LoVo (cell line): ENCODE results near the gene TAF11L5.
"Not testable (repeated sequence)": the region's sequence is repeated elsewhere in the genome, so short reads cannot be mapped to it uniquely, and the experiment has no call there.

Source experiments
- DNase-seq: peaks from one replicate; pipeline ENCODE4 v3.0.0-alpha.2; 2016; ENCODE audit warnings: low spot score

The TAF11L5 gene

DNA sequence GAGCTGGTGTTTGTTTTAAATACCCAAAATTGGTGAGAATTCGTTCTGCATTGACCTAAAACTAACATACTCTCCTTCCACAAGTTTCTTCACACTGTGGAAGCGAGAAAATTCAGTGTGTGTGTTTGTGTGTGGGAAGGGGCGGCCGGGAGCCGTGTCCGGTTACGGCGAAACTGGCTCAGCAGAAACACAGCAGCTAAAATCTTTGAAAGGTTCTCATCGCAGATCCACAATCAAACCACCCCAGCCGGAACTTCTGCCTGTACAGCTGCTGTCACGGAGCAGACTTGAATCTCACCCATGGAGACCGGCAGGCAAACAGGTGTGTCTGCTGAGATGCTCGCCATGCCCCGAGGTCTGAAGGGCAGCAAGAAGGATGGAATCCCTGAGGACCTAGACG, at the start of gene TAF11L5:
Gene TAF11L5, plus strand, starts transcription at position 301 of the 400 bp plus-strand sequence.
- not testable (repeated sequence) for DNase-seq

DNA sequence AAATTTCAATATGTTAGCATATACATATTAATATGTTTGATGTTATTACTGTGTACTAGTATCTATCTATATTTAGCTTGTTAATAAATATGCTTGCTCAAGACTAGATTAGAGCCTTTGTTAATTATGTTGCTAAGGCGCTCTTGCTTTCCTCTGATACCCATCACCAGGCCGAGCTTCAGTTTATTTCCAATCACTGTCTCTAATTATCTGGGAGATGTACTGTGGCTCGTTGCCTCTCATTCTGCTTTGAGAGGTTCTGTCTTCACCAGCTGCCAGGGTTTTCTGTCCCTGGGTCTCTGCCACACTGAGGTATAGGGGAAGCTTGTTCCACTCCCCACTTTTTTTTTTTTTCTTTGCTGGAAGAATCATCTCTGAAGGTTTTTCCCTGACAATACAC, 48.0 kb upstream of the TAF11L5 start:
- no peak for DNase-seq

DNA sequence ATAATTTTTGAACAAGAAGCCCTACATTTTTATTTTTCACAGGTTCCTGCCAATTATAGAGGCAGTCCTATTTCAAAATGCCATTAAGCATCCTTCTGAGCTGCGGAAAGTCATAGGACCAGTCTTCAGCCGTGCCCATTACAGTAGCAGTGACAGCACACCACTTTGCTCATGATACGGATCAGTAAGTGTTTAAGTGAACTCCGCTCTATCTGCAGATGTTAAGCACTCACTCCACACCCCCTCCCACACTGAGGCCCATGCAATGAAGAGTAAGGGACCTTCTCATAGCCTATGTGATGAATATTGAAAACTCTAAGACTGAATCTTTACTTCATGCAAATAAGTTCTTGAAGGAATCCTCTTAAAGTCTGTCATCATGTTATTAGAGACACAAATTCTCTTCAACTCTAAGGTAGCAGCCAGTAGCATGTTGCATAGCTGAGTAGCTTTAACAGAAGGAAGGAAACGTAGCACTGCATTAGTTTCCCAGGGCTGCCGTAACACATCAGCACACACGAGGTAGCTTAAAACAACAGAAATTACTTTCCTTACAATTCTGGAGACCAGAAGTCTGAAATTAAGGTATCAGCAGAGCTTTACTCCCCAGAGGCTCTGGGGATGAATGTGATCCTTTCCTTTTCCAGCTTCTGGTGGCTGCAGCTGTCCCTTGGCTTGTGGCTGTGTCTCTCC, 47.3 kb upstream of the TAF11L5 start:
- no peak for DNase-seq

DNA sequence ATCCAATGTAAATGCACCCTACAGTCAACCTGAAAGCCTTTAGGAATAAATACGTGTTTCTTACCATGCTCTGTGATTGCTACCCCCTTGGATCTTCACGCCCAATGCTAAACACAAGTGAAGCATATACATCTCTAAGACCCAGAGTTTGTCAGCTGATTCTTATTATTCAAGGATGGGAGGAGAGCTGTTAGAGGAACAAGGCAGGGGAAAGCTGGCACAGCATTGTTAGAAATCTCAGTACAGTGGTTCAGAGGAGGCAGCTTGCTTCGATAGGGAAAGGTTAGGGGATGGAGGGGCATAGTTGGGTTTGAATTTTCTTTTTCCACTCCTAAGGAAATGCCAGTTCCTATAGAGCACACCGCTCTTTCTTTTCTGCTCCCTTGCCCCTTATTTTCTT, 43.7 kb upstream of the TAF11L5 start:
- no peak for DNase-seq

DNA sequence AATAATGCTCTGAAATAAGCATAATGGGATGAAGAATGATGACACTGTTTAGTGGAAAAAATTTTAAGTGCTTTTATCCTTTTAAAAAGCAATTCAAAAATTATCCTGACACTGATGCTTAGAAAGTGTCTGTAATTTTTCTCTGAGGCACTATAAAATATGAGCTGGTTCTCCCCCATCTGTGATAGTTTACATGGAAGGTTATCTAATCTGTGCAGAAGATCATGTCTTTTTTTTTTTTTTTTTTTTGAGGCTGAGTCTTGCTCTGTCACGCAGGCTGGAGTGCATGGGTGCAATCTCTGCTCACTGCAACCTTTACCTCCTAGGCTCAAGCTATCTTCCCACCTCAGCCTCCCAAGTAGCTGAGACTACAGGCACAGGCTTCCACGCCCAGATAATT, 42.2 kb upstream of the TAF11L5 start:
- DNase-seq = no peak

DNA sequence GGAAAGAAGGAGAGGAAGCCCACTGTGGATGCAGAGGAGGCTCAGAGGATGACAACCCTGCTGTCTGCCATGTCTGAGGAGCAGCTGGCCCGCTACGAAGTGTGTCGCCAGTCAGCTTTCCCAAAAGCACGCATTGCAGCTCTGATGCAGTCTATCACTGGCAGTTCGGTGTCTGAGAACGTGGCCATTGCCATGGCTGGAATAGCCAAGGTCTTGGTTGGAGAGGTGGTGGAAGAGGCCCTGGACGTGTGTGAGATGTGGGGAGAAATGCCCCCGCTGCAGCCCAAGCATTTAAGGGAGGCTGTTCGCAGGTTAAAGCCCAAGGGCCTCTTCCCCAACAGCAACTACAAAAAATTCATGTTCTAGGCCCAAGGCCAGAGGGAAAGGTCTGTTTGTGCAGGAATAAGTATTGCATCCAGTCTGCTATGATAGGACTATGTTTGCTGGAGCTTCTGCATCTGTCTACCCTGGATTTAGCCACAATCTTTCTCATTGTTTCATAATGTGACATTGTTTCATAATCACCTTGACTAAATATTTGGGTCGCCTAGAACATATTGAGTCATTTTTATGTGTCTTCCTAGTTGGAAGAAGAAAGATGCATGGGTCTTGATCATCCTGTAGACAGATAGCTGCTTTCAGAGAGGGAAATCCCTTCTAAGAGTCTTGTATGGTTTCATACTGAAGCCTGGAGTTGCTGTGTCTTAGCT, 38.4 kb upstream of the TAF11L5 start:
- DNase-seq = not testable (repeated sequence)

DNA sequence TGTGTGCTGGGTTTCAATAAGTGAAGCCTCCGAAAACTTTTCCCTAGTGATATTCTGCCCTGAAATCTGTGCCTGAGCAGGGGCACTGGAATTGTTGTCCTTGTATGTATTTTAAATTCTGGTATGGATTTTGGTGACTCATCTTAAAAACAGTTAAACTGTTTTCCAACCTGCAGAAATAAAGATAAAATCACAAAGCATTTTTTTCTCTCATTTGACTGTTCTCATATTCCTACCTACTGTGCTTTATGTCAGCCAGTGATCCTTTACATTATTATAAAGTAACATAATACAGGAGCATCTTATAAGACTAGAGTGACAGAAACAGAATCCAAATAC, 37.9 kb upstream of the TAF11L5 start:
- no peak for DNase-seq

DNA sequence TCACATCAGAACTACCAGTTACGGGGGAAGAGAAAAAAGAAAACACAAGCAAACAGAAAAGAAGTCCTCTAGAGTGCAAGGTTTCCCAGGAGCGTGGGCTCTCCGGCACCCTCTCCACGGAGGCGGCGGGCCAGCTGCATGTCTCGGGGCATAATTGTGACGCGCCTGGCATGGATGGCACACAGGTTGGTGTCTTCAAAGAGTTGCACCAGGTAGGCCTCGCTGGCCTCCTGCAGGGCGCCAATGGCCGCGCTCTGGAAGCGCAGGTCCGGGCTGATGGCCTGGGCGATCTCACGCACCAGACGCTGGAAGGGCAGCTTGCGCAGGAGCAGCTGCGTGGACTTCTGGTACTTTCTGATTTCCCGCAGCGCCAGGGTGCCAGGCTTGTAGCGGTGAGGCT, 33.8 kb upstream of the TAF11L5 start:
- DNase-seq = not testable (repeated sequence)

DNA sequence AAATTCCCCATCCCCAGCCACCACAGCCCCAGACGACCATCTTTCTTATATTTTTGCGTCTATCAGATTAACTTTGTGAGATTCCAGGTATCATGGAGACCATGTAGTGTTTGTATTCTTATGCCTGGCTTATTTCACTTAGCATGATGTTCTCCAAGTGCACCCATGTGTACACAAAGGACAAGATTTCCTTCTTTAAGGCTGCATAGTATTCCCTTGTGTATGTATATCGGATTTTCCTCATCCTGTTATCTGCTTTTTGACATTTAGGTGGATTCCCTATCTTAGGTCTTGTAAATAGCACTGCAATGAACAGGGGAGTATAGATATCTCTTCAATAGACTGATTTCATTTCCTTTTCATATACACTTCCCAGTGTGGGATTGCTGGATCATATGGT, 32.3 kb upstream of the TAF11L5 start:
- no peak for DNase-seq

DNA sequence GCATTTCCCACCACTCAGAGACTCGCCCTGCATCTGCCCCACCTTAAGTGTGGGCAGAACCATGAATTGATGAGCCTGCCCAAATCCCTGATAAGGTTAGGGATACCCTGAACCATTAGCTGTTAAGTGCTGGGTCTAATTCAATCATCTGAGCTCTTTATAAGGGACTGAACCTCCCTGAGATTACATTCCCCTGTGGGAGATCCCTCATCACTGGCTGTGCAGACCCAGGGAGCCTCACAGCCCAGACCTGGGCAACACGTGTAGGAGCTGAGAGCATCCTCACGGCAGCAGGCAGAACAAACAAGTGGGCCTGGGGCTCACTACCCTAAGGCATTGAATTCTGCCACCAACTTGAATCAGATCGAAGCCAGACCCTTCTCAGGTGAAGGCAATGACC, 27.6 kb upstream of the TAF11L5 start:
- no peak for DNase-seq

DNA sequence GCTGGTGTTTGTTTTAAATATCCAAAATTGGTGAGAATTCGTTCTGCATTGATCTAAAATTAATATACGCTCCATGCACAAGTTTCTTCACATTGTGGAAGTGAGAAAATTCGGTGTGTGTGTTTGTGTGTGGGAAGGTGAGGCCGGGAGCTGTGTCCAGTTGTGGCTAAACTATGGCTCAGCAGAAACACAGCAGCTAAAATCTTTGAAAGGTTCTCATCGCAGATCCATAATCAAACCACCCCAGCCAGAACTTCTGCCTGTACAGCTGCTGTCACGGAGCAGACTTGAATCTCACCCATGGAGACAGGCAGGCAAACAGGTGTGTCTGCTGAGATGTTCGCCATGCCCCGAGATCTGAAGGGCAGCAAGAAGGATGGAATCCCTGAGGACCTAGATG, 27.1 kb upstream of the TAF11L5 start, which contains the start of gene TAF11L2:
Gene TAF11L2, plus strand, starts transcription at position 301 of the 400 bp plus-strand sequence.
- not testable (repeated sequence) for DNase-seq

DNA sequence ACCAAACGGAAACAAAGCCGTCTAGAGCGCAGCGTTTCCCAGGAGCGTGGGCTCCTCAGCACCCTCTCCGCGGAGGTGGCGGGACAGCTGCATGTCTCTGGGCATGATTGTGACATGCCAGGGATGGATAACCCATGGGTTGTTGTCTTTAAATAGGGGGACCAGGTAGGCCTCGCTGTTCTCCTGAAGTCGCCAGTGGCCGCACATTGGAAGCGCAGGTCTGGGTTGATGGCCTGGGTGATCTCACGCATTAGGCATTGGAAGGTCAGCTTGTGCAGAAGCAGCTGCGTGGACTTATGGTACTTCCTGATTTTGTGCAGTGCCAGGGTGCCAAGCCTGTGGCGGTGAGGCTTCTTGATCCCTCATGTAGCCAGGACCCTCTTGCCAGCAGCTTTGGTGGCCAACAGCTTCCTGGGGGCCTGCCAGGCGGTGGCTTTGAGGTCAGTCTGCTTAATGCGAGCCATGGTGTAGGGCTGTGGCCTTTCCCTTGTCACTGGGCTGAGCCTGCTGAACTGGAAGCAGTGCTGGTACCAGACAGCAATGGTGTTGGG, 13.2 kb upstream of the TAF11L5 start:
- no peak for DNase-seq

DNA sequence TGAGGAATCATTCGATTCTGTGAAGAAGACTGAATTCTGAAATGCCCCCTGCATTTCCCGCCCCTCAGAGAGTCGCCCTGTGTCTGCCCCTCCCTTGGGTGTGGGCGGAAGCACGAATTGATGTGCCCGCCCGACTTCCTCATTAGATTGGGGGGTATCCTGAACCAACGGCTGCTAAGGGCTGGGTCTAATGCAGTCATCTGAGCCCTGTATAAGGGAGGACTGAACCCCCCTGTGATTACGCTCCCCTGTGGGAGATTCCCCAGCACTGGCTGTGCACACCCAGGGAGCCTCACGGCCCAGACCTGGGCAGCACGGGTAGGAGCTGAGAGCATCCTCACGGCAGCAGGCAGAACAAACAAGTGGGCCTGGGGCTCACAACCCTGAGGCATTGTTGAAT, 7.5 kb upstream of the TAF11L5 start:
- DNase-seq = not testable (repeated sequence)

DNA sequence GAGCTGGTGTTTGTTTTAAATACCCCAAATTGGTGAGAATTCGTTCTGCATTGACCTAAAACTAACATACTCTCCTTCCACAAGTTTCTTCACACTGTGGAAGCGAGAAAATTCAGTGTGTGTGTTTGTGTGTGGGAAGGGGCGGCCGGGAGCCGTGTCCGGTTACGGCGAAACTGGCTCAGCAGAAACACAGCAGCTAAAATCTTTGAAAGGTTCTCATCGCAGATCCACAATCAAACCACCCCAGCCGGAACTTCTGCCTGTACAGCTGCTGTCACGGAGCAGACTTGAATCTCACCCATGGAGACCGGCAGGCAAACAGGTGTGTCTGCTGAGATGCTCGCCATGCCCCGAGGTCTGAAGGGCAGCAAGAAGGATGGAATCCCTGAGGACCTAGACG, 7.0 kb upstream of the TAF11L5 start, which contains the start of gene TAF11L3:
Gene TAF11L3, plus strand, starts transcription at position 301 of the 400 bp plus-strand sequence.
- not testable (repeated sequence) for DNase-seq

DNA sequence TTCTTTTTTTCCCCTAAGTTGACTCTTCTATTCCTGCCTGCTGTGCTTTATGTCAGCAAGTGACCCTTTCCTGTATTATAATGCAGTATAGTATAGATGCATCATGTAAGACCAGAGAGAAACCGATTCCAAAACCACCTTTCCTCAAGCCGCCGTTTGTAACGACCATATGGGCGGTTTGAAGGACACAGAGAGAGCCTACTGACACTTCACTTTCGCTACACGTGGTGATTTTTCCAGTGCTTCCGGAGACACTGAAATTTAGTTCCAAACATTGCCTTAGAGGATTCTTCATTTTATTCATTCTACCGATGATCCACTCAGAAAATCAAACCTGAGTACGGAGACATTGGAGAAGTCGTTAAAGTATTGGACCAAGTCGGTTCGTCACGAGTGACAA, 5.5 kb upstream of the TAF11L5 start:
- not testable (repeated sequence) for DNase-seq

DNA sequence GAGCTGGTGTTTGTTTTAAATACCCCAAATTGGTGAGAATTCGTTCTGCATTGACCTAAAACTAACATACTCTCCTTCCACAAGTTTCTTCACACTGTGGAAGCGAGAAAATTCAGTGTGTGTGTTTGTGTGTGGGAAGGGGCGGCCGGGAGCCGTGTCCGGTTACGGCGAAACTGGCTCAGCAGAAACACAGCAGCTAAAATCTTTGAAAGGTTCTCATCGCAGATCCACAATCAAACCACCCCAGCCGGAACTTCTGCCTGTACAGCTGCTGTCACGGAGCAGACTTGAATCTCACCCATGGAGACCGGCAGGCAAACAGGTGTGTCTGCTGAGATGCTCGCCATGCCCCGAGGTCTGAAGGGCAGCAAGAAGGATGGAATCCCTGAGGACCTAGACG, 3.5 kb upstream of the TAF11L5 start, which contains the start of gene TAF11L4:
Gene TAF11L4, plus strand, starts transcription at position 301 of the 400 bp plus-strand sequence.
- not testable (repeated sequence) for DNase-seq

DNA sequence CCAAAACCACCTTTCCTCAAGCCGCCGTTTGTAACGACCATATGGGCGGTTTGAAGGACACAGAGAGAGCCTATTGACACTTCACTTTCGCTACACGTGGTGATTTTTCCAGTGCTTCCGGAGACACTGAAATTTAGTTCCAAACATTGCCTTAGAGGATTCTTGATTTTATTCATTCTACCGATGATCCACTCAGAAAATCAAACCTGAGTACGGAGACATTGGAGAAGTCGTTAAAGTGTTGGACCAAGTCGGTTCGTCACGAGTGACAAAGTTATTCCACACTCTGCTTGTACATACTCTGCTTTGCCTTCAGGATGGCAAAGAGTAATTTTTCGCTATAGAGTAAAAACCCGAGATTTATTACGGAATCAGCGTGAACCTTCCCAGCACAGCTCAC, 1.5 kb downstream of the TAF11L5 start:
- not testable (repeated sequence) for DNase-seq

DNA sequence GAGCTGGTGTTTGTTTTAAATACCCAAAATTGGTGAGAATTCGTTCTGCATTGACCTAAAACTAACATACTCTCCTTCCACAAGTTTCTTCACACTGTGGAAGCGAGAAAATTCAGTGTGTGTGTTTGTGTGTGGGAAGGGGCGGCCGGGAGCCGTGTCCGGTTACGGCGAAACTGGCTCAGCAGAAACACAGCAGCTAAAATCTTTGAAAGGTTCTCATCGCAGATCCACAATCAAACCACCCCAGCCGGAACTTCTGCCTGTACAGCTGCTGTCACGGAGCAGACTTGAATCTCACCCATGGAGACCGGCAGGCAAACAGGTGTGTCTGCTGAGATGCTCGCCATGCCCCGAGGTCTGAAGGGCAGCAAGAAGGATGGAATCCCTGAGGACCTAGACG, 3.3 kb downstream of the TAF11L5 start, which contains the start of gene TAF11L6:
Gene TAF11L6, plus strand, starts transcription at position 301 of the 400 bp plus-strand sequence.
- DNase-seq = not testable (repeated sequence)
